Amniotic stem cell (primary cell): ENCODE measurements around the gene TPO.

Experiments
- DNase-seq: peaks from one replicate; lab custom pipeline; 2025; lab: John Stamatoyannopoulos, UW

The TPO gene

GRCh38 chr2:1527153-1527992 lies 114.1 kb downstream of the TPO start:
- DNase-seq, result no peak

- no peak for DNase-seq
Observed at GRCh38 chr2:1528273-1529064, 115.2 kb downstream of the TPO start.

- DNase-seq, result no peak
Observed at GRCh38 chr2:1538663-1539062, 125.4 kb downstream of the TPO start.

- DNase-seq, result no peak
Observed at GRCh38 chr2:1539441-1539840, 126.2 kb downstream of the TPO start.

GRCh38 chr2:1539973-1540372 lies 126.7 kb downstream of the TPO start:
- no peak for DNase-seq

GRCh38 chr2:1540481-1540880 lies 127.2 kb downstream of the TPO start:
- no peak for DNase-seq

GRCh38 chr2:1541040-1541439 lies 127.8 kb downstream of the TPO start:
- no peak for DNase-seq

- DNase-seq, result no peak
Observed at GRCh38 chr2:1541819-1542475, 128.7 kb downstream of the TPO start.

- DNase-seq, result no peak
Observed at GRCh38 chr2:1542971-1543370, 129.7 kb downstream of the TPO start.

GRCh38 chr2:1543776-1544477 lies 130.7 kb downstream of the TPO start:
- DNase-seq, result no peak

- no peak for DNase-seq
Observed at GRCh38 chr2:1544478-1545069, 131.3 kb downstream of the TPO start.

GRCh38 chr2:1546023-1546591 lies 132.8 kb downstream of the TPO start:
- DNase-seq, result no peak

- no peak for DNase-seq
Observed at GRCh38 chr2:1546901-1547300, 133.6 kb downstream of the TPO start.

- DNase-seq, result no peak
Observed at GRCh38 chr2:1548910-1549673, 135.8 kb downstream of the TPO start.

GRCh38 chr2:1550076-1550475 lies 136.8 kb downstream of the TPO start:
- no peak for DNase-seq

- no peak for DNase-seq
Observed at GRCh38 chr2:1550658-1551316, 137.5 kb downstream of the TPO start.

GRCh38 chr2:1551905-1552304 lies 138.6 kb downstream of the TPO start:
- DNase-seq, result no peak

- DNase-seq, result no peak
Observed at GRCh38 chr2:1552611-1553010, 139.3 kb downstream of the TPO start.

GRCh38 chr2:1553671-1554295 lies 140.5 kb downstream of the TPO start:
- DNase-seq, result no peak

GRCh38 chr2:1556286-1556685 lies 143.0 kb downstream of the TPO start:
- no peak for DNase-seq
